RWPE2 (cell line): ENCODE measurements around the gene FNDC3B.
"Not testable (repeated sequence)": the region's sequence is repeated elsewhere in the genome, so short reads cannot be mapped to it uniquely, and the experiment has no call there.

Experiments
- ATAC-seq: fragments of 200-7000 bp; cut with Tn5 transposase; 3 replicates; pipeline ENCODE4 v1.9.1; 2021; ENCODE audit warnings: low read depth
- DNase-seq: peaks from one replicate; pipeline ENCODE4 v3.0.0-alpha.2; 2020; ENCODE audit warnings: low spot score
- H3K27ac ChIP-seq: fragments of 450-650 bp; 2 replicates; pipeline ENCODE4 v1.5.1; 2017; ENCODE audit warnings: mild to moderate bottlenecking; ENCODE audit not compliant: poor library complexity, severe bottlenecking
- H3K27me3 ChIP-seq: fragments of 250-450 bp; sonication (Bioruptor Pico); 2 replicates; pipeline ENCODE4 v1.5.1; 2021; ENCODE audit warnings: mild to moderate bottlenecking, moderate library complexity; ENCODE audit not compliant: insufficient read depth, poor library complexity, severe bottlenecking
- H3K36me3 ChIP-seq: fragments of 250-450 bp; sonication (Bioruptor Pico); 2 replicates; pipeline ENCODE4 v1.5.1; 2020; ENCODE audit warnings: low read depth, mild to moderate bottlenecking, moderate library complexity
- H3K4me1 ChIP-seq: fragments of 250-450 bp; sonication (Bioruptor Pico); 2 replicates; pipeline ENCODE4 v1.5.1; 2021; ENCODE audit warnings: mild to moderate bottlenecking, moderate library complexity; ENCODE audit not compliant: insufficient read depth, poor library complexity, severe bottlenecking
- H3K4me3 ChIP-seq: fragments of 250-450 bp; sonication (Bioruptor Pico); 2 replicates; pipeline ENCODE4 v1.5.1; 2021; ENCODE audit warnings: mild to moderate bottlenecking, moderate library complexity; ENCODE audit not compliant: severe bottlenecking
- H3K9me3 ChIP-seq: fragments of 250-450 bp; sonication (Bioruptor Pico); 2 replicates; pipeline ENCODE4 v1.5.1; 2021; ENCODE audit warnings: mild to moderate bottlenecking, moderate library complexity; ENCODE audit not compliant: severe bottlenecking
- TF ChIP-seq, protein P1 (sequence below): fragments of 450-650 bp; IDR thresholded peaks from one replicate; pipeline ENCODE4 v1.5.1; 2017; ENCODE audit warnings: mild to moderate bottlenecking, moderate library complexity; ENCODE audit not compliant: poor library complexity, severe bottlenecking

The FNDC3B gene

DNA sequence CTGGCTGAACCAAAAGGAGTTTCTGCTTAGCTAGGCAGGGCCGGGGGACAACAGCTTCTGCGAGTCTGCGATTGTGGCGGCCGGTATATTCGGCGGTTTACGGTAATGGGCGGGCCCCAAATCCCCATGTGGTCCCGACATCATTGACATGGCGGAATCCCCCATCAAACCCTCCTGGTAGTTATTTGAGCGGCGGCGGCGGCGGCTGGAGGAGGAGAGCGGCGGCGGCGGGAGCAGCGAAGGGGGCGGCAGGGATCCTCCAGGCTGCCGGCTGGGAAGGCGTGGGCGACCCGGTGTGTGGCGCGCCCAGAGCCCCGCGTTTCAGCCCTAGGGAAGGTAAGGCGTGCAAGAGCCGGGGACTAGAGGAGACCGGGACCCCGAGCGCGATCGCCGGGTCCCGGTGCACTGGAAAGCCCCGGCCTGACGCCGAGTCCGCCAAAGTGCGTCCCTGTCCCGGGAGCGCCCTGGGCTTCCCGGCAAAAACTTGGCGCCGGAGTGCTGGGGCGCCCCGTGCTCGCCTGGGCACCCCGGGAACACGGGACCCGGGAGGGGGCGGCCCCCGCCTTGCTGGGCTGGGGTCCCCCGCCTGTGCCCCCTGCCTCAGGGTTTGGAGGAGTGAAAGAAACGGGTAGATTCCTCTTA is at the start of gene FNDC3B:
Gene FNDC3B, plus strand, starts transcription at position 143 of the 642 bp plus-strand sequence. CDS start 72,902 bp downstream, outside the sequence.
- DNase-seq, result peak; percentile 88
- peak; percentile 78 for ATAC-seq
- TF ChIP-seq, protein P1, sequence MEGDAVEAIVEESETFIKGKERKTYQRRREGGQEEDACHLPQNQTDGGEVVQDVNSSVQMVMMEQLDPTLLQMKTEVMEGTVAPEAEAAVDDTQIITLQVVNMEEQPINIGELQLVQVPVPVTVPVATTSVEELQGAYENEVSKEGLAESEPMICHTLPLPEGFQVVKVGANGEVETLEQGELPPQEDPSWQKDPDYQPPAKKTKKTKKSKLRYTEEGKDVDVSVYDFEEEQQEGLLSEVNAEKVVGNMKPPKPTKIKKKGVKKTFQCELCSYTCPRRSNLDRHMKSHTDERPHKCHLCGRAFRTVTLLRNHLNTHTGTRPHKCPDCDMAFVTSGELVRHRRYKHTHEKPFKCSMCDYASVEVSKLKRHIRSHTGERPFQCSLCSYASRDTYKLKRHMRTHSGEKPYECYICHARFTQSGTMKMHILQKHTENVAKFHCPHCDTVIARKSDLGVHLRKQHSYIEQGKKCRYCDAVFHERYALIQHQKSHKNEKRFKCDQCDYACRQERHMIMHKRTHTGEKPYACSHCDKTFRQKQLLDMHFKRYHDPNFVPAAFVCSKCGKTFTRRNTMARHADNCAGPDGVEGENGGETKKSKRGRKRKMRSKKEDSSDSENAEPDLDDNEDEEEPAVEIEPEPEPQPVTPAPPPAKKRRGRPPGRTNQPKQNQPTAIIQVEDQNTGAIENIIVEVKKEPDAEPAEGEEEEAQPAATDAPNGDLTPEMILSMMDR, result no peak
- Histone ChIP-seq H3K27me3 (no peaks in the 10 kb centered on the region), H3K4me3 (peak within 1 kb of the TSS; percentile 81), H3K36me3 (peaks cover 26% of the 10 kb centered on the region), H3K27ac (peak within 1 kb of the TSS; percentile 87), H3K4me1 (peaks cover 22% of the 10 kb centered on the region), H3K9me3 (no peaks in the 10 kb centered on the region)

DNA sequence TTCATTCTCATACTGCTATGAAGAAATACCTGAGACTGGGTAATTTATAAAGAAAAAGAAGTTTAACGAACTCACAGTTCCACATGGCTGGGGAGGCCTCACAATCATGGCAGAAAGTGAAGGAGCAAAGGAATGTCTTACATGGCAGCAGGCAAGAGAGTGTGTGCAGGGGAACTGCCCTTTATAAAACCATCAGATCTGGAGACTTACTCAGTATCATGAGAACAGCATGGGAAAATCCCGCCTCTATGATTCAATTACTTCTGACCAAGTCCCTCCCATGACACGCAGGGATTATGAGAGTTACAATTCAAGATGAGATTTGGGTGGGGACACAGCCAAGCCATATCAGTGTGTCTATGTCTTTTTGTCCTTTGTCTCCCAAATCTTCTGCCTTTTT is 49.1 kb upstream of the FNDC3B start:
- ATAC-seq, H3K4me1 ChIP-seq, H3K36me3 ChIP-seq, DNase-seq, H3K27me3 ChIP-seq, H3K9me3 ChIP-seq, H3K27ac ChIP-seq, H3K4me3 ChIP-seq: not testable (repeated sequence)

DNA sequence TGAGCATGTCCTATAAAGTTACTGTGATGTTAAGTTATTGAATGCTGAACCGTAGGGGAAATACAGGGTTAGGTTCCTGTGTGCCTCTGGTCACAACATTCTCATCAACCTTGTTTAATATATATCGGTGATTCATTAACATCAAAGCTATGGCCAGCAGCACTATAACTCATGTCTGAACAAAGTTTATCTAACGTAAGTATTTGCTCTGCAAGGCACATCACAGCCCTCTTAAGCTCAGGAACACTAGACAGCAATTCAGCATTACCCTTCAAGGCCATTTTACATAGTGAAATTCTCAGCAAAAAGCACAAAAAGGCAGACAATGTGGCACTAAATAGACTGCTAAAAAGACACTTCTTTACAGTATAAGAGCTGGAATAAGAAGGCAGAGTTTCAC is 48.2 kb upstream of the FNDC3B start:
- H3K36me3 ChIP-seq, result no peaks in the 10 kb centered on the region
- H3K4me1 ChIP-seq, result no peaks in the 10 kb centered on the region
- H3K4me3 ChIP-seq, result no peak overlapping the region
- H3K27ac ChIP-seq, result no peak overlapping the region
- no peaks in the 10 kb centered on the region for H3K27me3 ChIP-seq
- DNase-seq (no peak), ATAC-seq (no peak)
- H3K9me3 ChIP-seq, result no peaks in the 10 kb centered on the region
- TF ChIP-seq, protein P1, result no peak

DNA sequence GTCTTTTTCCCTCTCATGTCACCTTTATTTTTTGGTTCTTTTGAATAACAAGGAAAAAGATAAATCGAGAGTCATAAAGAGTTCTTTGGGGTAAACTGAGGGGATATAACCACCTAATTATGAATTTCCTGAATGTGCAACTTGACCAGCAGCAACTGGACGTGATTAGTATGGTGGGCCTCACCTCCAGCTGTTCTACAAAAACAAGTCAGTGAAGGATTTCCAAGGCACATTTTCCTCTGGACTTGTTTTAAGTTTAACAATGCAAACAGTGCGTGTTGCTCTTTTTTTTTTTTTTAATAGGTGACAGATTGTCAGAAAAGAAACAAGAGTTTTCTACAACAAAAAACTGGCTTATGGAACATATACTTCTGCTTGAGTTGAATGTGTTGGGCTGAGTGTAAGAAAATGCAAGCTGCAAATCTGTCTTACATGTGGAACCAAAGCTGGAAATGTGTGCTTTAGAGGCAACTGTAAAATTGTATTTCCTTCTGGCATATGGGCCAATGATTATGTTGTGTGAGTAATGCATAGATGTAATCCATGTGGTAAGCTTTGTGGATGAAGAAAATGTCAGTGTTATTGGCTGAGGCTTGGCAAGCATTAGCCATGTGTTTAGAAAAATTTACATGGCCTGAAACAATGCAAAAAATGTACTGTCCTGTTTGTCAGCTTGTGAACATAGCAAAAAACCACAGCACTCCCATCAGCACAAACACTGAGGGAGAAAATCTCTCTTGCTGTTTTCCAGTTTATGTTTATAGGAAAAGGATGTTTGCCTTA is 44.5 kb upstream of the FNDC3B start:
- ATAC-seq (peak; percentile 76), DNase-seq (no peak)
- no peak overlapping the region for H3K4me3 ChIP-seq
- no peaks in the 10 kb centered on the region for H3K36me3 ChIP-seq
- H3K4me1 ChIP-seq, result no peaks in the 10 kb centered on the region
- peaks cover 4% of the 10 kb centered on the region for H3K9me3 ChIP-seq
- TF ChIP-seq, protein P1, result no peak
- no peaks in the 10 kb centered on the region for H3K27me3 ChIP-seq
- no peak overlapping the region for H3K27ac ChIP-seq

DNA sequence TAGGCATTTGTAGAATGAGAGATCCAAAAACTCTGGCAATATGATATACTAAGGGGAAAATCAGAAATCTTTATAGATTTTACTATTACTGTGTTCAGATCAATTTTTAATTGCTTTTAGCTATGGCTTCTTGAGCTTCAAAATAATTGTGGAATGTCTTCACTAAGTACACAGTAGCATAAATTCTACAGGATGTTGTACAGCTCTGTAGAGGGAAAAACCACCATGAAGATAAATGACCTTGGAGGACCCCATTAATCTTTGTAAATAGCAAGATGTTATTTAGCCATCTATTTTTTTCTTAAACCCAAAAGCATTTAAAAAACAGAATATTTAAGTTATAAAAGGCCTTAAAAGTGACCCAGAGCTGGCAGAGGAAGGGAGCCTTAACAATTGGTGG is 43.9 kb upstream of the FNDC3B start:
- Histone ChIP-seq H3K9me3 (peaks cover 4% of the 10 kb centered on the region), H3K4me1 (no peaks in the 10 kb centered on the region), H3K27me3 (no peaks in the 10 kb centered on the region), H3K4me3 (no peak overlapping the region), H3K36me3 (no peaks in the 10 kb centered on the region), H3K27ac (no peak overlapping the region)
- DNase-seq (no peak), ATAC-seq (no peak)
- TF ChIP-seq, protein P1, result no peak
